Hepatocyte (in vitro differentiated cells): Measurements from ENCODE around the gene DPM1.

Source experiments
- CTCF ChIP-seq: fragments of 200-600 bp; sonication (generic); IDR thresholded peaks from 2 replicates; pipeline ENCODE4 v1.5.1; 2016; ENCODE audit warnings: antibody characterized with exemption, mild to moderate bottlenecking; ENCODE audit not compliant: poor library complexity
- EZH2 ChIP-seq: fragments of 200-600 bp; sonication (generic); IDR thresholded peaks from 2 replicates; pipeline ENCODE4 v1.6.1; 2016; ENCODE audit warnings: antibody characterized with exemption, mild to moderate bottlenecking, borderline replicate concordance

GRCh38 chr20:50980071-50980681 is 21.8 kb upstream of the DPM1 start:
- TF ChIP-seq CTCF (no peak), EZH2 (no peak)
